GM08714 (cell line): ENCODE results near the gene DOCK4.

Experiments used
- H3K4me3 ChIP-seq: fragments of 200-500 bp; sonication (Bioruptor generic); 2 replicates; pipeline ENCODE4 v1.5.1; 2014; ENCODE audit warnings: mild to moderate bottlenecking, low read length, inconsistent platforms
- ZNF274 ChIP-seq: IDR thresholded peaks from 2 replicates; pipeline ENCODE4 v1.6.1; 2012; ENCODE audit warnings: mild to moderate bottlenecking, low read depth, low read length

Gene DOCK4

DNA sequence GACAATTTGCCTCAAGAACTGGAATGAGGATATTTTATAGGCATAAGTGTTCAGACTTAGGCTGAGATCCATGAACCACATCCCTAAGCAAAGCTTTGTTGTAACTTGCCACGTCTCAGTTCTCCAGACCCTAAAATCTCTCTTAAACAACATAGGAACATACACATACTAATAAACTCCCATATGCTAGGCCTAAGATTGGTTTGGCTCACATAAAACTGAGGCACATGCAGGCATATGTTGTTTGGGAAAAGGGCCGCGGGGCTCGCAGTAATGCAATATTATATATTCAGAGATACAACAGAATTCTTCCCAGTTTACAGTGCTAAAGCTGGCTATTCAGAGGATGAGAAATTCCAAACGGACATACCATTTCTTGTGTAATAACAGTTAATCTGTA lies 61.0 kb downstream of the DOCK4 start:
- no peak for TF ChIP-seq ZNF274
- no peak overlapping the region for H3K4me3 ChIP-seq

- H3K4me3 ChIP-seq, result no peak overlapping the region
- no peak for TF ChIP-seq ZNF274
Measured at GRCh38 chr7:112144284-112145059, 61.7 kb downstream of the DOCK4 start.

GRCh38 chr7:112143582-112143981 lies 62.6 kb downstream of the DOCK4 start:
- TF ChIP-seq ZNF274, result no peak
- no peak overlapping the region for H3K4me3 ChIP-seq

GRCh38 chr7:112143136-112143535 lies 63.1 kb downstream of the DOCK4 start:
- TF ChIP-seq ZNF274, result no peak

DNA sequence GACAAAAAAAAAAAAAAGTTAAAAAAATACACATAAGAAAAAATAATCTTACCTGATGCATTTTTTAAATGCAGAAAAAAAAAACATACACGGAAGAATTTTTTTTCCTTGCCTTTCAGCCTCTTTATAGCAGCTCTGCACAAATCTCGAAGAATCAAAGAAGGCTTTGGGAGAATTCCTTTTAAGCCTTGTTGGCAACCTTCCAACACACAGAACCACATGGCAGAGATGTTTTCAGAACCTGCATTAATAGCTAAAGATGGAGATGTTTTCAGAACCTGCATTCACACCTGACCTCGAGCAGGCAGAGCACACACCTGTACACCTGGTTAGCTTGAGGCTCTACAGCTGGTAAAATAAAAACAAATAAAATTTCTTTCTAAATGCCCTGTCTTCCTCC lies 65.6 kb downstream of the DOCK4 start:
- TF ChIP-seq ZNF274, result no peak
- H3K4me3 ChIP-seq, result no peak overlapping the region

More at GRCh38 chr7:112143136-112143535, 63.1 kb downstream of the DOCK4 start:
- no peak overlapping the region for H3K4me3 ChIP-seq

- no peak overlapping the region for H3K4me3 ChIP-seq
- no peak for TF ChIP-seq ZNF274
Measured at GRCh38 chr7:112138938-112139337, 67.3 kb downstream of the DOCK4 start.

DNA sequence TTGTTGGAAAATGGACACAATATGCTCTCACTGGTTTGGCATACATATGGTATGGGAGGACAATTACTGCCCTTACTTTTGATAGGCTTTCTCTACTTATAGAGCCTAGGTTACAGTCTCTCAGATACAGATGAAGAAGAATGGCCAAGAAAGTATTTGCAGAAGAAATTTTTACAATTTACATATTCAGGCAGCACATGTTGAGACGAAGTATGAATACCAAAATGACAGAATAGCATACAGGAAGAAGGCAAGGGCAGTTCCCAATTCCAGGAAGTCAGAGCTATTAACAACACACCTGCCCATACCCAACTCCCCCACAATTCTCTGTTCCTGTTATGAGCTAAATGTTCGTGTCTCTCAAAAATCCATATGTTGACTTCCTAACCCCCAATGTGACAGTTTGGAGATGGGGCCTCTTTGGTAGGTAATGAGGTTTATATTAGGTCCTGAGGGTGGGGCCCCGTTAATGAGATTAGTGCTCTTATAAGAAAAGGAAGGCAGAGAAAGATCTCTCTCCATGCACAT lies 67.8 kb downstream of the DOCK4 start:
- TF ChIP-seq ZNF274, result no peak
- no peak overlapping the region for H3K4me3 ChIP-seq

- no peak overlapping the region for H3K4me3 ChIP-seq
- no peak for TF ChIP-seq ZNF274
Measured at GRCh38 chr7:112137141-112138101, 68.8 kb downstream of the DOCK4 start.

- TF ChIP-seq ZNF274, result no peak
- no peak overlapping the region for H3K4me3 ChIP-seq
Measured at GRCh38 chr7:112136271-112137008, 69.8 kb downstream of the DOCK4 start.

DNA sequence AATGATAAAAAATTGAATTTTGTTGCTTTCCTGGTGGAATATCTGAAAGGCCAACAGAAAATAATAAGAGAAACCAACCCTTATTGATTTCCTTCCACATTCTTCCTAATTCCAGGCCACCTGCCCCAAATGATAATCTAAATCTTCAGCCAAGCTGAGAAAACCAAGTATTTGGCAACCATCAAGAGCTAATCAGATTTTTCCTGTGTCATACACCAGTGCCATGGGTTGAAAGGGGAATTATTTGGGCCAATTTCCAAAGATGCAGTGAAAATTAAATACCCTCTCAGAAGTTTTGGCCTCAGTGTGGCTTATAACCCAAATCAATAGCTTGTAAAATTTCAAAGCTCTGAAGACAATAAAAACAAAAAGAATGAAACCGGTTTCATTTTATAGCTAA lies 70.4 kb downstream of the DOCK4 start:
- no peak overlapping the region for H3K4me3 ChIP-seq
- TF ChIP-seq ZNF274, result no peak

DNA sequence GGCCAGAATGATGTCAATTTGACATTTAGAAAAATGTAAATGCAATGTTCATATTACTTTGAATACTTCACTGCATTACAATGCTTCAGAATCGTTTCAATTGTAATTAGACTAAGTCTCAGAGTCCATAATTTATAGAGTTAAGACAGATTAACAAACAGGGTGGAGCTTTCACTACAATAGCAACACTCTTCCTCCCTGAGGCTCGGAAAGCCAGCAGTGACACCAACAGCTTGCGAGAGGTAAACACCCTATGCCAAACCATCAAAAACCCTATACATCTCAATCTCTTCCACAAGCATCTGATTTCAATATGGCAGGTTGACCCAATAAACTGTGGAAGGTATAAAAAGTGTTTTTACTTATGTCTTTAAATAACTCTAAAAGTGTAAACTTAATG lies 72.2 kb downstream of the DOCK4 start:
- no peak overlapping the region for H3K4me3 ChIP-seq
- TF ChIP-seq ZNF274, result no peak

DNA sequence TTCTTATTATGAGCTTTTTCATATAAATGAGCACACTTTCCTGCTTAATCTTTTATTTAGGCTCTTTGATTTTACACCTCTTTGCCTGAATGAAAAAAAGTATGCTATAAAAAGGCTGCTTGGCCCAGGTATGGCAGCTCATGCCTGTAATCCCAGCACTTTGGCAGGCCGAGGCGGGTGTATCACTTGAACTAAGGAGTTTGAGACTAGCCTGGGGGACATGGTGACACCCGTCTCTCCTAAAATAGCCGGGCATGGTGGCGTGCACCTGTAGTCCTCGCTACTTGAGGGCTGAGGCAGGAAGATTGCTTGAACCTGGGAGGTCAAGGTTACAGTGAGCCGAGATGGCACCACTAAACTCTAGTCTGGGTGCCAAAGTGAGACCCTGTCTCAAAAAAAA lies 72.9 kb downstream of the DOCK4 start:
- no peak for TF ChIP-seq ZNF274
- no peak overlapping the region for H3K4me3 ChIP-seq

- TF ChIP-seq ZNF274, result no peak
Measured at GRCh38 chr7:112132051-112132694, 74.0 kb downstream of the DOCK4 start.

GRCh38 chr7:112130729-112131410 lies 75.3 kb downstream of the DOCK4 start:
- no peak overlapping the region for H3K4me3 ChIP-seq
- no peak for TF ChIP-seq ZNF274

More at GRCh38 chr7:112132051-112132694, 74.0 kb downstream of the DOCK4 start:
- H3K4me3 ChIP-seq, result no peak overlapping the region
